NCI-H1930 (cell line): ENCODE data around the gene ZFHX3.

Experiments used
- DNase-seq, 2 experiments: peaks; one replicate each; lab custom pipeline; 2025; lab: John Stamatoyannopoulos, UW

Gene ZFHX3

DNA sequence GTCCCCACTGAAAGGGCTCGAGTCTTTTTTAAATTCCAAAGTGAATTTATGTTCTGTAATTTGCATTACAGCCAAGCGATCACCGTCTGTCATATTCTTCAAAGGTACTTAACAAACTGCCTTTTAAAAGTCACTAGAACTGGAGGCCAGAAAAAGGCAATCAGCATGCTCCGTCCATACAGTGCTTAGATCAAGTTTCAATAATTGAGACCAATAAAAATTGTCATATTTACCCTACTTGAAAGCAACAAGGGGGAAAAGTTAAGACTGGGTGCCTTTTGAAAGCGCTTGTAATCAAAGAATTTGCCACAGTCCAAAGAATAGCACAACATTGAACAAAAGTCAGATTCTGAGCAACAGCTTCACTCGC is 9.0 kb upstream of the ZFHX3 start:
- no peak for DNase-seq

DNA sequence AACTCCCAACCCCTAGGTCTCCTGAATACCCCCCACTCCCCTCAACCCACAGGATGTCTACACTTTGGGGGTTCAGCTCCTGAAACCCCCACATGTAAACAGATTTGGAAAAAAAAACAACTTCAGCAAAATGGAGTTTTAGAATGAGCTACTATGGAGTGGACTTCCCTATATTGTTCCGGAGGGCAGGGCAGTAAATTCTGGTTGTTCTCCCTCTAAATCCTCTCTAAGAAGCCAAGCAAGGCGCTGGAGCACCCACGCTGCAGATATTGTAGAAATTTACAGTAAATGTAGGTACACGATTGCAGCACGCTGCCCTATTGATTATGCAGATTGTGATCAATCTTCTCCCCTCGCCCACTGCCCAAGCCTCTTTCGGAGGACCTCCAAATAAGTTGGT is 8.5 kb upstream of the ZFHX3 start:
- DNase-seq = no peak

DNA sequence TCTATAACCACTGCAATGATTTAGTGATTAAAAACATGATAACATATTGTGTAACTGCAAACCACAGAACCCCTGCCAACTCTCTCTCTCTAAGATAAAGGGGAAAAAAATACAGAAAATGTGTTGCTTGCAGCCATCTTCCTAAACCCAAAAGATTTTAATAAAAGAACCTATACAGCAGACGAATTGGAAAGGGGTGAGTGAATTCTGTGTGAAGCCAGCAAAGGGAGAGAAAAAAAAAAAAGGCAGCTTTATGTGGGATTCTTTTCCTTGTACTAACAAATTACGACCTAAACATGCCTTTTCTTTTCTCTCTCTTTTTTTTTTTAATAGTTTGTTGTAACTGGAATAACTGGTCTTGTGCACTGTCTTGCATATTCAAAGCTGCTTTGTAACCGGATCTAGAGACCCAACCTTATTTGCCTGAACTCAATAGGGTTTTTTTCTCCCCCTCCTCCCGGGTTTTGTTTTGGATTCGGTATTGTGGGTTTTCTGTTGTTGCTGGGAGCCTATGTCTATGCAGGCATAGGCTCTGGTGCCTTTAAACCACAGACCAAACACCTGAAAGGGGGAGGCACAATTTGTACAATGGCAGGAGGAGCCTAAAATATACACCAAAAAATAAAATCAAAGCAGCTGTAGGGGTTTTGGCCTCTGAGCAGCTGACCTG is 7.0 kb upstream of the ZFHX3 start:
- no peak for DNase-seq

DNA sequence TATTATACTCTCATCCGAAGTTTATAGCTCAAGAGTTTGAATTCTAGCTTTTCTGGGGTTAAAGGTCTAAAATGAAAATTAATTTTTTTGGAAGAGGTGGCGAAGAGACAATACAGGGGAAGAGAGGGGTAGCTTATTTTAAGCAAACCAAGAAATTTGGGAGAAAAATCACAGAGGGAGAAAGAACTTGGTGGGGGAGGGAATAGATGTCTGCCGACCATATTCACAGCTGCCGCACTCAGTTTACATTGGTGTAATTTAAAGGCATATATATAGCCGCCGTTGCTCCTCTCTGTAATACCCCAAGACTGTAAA is 6.5 kb upstream of the ZFHX3 start:
- DNase-seq = no peak

DNA sequence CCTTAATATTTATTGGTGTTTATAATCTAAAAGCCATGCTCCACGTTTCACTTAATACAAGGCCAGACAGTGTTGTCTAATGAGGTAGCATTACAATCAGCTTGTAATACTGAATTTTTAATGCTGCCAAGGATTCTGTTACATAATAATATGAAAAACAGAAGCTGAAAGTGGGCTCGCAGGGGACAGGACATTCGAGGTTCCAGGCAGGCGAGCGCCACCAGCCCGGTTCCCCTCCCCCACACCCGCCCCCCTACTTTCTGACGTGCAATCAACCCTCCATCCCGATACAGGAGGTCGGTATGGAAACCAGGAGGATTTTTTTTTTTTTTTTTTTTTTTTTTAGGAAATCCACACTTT is 6.2 kb upstream of the ZFHX3 start:
- no peak for DNase-seq

DNA sequence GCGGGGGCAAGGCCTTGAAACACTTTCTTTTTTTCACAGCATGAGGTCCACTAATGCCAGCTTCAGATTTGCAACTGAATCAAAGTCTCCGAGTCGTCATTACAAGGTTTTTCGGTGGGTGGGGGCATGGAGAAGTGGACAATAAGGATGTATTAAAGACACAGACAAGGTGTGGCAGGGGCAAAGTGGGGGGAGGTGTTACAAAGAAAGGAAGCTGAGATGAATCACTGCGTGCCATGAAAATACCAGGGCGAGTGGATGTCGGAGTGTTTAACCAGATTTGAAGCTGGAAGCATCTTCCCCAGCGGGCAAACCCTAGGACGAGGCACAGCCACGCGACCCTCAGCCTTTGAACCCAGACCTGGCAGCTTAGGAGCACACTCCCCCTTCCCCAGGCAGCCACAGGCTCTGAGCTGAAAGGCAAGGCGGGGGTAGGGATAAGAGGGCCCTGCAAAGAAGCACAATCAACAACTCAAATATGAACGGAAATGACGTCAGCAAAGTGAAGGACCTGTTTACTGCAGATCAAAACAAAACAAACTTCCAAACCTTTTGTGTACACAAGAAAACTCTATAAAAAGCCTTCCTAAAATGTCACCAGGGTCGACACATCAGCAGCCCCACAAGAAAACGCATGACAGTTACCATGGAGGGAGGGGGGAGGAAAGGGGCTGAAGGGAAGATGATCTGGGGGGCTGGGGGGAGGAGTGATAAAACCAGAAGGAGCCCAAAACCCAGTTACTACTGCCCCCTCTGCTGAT is 5.6 kb upstream of the ZFHX3 start:
- DNase-seq = no peak

DNA sequence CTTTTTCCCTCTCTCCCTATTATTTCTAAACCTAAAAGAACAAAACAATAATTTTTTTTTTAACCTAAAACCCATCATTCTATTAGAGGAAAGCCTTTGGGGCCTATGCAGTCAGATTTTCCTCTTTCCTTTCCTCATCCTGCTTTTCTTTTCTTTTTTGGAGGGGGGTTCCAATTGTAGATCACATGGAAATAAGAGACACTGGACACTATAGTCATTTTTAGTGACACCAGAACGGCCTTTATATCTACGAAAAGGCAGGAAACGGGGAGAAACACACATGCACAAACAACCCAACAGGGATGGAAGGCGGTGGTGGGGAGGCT is 5.1 kb upstream of the ZFHX3 start:
- no peak for DNase-seq

DNA sequence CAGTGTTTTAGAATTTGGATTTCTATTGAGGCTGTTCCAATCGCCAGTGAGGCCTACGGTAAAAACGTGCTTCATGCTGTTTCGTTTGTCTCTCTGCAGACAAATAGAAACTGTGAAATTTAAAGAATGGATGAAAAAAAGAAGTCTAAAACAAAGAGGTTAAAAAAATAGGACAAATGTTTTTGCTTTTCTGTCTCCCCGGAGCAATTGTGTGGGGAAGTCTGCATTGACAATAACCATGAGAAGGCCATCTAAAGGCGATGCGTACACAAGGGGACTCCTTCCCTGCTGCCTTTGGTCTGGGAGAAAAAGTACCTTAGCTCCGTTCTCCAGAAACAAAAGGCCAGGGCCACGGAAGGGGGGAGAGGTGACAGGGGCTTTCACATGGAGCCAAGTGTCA is 4.6 kb upstream of the ZFHX3 start:
- no peak for DNase-seq

DNA sequence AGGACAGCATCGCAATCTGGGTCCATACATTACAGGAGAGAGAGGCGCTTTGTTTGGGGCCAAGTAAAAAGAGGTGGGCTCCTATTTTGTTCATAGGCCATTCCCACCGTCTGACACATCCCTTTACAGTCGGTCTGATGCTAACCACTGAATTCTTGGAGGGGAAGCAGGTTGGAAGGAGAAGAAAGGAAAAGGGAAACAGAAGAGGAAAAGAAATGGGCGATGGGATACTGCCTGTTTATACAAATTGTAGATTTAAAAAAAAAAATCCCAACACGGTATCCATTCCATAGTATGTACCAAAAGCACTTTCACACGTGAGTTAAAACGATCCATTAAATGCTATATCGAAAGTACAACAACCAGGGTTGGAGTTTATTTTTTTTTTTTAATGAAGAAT is 4.0 kb upstream of the ZFHX3 start:
- DNase-seq = no peak

DNA sequence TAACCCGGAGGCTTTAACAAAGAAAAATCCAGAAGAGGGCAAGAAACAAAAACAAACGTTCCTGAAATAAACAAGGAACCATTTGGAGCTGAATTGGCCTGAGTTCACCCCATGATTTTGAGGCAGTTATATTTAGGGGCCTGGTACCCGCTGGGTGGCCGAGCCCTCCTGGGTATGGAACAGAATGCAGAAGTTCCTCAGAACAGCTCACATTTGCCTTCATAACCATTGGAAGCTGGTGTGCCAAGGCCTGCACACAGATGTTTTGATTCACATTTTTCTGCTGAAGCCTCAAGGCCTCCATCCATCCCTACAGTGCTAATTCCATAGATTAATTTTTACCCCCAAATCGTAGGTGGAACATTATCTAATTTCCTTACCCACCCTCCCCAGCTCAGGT is 3.3 kb upstream of the ZFHX3 start:
- no peak for DNase-seq

DNA sequence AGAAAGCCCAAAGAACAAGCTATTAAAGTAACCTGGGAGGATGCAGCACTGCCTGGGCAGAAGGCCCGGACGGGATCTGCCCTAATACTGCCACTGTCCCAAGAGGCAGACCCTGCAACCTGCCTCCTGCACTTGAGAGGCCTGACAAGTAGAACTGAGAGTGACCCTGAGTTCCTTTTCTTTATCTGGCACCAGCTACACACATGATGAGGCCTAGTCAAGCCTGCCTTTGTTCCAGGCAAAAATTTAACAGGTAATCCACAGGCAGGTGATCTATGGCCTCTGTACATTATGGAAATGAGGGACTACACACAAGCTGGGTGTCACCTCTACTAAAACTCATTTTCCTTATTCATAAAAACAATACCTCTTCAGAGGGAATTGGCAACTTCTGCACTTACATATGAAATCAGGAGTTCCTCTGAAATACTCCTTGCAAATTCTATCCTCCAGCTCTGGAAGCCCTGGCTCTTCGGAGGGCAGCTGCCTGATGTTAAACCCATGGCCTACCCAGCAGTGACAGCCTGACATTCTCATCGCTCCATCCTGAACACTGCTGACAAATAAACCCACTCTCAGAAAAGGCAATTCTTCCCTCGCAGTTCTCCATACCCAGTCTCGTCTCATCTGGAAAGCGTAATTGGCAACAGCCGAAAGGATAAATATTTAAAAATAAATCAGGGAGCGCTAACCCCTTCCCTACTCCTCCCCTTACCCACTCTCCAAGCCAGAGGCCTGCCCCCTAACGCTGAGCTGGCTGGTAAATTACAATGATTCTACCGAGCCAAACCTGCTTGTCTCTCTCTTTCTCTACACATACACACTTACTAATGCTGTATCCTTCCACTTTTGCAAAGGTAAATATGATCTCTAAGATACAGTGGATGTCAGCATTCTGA is 2.5 kb upstream of the ZFHX3 start:
- no peak for DNase-seq

DNA sequence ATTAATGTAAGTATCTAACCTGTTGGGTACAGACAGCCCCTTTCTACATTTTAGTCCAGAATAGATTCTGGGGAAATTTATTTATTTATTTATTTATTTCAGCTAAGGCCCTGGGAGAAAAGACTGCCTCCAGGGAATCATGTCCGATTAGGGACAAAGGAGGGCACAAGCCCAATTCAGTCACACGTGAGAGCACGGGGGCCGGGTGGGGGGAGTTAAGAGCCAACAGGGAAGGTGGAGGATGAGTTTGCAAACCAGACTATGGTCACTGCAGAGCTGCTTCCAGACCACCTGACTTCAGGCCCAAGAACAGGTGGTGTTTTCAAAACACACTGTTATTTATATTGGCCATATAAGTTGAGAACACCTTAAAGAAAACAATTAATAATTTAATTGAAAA is 1.6 kb upstream of the ZFHX3 start:
- no peak for DNase-seq

DNA sequence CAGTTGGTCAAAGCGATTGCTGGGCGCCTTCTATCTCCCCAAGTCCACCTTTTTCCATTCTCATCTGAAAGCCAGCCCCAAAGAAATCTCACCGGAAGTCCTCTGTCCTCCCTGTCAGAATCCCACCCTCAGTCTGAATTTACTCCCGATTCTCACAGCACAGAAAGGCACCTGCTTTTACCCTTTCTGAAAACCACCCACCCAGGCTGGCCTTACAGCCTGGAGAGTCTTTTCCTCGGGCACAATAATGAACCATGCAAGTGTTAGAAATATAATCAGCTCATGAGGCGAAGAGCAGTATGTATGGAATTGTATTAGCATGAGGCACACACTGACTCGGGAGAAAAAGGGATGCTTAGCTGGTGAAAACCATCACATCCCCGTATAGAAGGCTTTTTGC is 1.2 kb upstream of the ZFHX3 start:
- DNase-seq = no peak

DNA sequence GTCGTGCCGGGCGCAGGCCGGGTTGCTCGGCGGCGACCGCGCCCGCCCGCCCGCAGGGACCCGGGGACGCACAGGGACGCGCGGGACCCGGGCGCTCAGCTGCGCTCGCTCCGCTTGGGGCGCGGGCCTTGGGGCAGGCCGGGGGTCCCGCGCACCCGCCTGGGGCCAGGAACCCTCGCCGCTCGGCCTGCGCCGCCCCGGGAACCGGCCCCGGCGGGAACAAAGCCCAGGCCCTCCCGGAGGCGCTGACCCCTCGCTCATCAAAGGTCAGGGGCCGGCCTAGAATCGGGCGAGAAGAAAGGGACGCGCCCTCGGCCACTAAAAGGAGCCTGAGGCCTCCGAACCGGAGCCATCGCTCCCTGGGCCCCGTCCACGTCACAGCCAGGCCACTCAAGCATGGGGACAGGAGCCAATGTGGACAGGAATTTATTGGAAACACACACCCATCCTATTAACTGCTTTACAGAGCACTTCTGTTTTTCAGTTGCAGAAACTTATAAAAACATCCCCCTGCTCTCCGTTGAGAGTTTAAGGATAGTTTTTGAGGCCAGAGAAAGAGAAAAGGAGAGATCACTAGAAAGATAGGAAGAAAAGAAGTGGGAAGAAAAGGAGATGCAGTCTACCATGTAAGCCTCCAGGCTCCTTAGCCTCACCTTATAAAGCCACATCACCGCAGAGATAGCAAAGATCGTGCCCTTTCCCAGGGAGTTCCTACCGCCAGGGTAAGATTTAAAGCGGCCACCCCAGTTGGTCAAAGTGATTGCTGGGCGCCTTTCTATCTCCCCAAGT is 558 bp upstream of the ZFHX3 start:
- DNase-seq = no peak

DNA sequence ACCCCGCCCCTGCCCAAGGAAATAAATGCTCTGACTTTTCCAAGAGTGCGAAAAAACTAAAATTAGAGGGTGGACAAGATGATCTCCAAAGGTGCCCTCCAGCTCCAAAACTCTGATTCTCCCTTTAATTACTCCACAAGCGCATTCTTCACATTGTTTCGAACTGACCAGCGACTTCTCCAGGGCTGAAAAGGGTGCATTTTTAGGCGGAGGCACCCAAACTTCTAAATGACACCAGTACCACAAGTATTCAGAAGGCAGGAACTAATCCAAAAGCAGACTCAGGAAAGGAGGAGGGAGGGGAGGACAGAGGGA is 750 bp downstream of the ZFHX3 start:
- no peak for DNase-seq

DNA sequence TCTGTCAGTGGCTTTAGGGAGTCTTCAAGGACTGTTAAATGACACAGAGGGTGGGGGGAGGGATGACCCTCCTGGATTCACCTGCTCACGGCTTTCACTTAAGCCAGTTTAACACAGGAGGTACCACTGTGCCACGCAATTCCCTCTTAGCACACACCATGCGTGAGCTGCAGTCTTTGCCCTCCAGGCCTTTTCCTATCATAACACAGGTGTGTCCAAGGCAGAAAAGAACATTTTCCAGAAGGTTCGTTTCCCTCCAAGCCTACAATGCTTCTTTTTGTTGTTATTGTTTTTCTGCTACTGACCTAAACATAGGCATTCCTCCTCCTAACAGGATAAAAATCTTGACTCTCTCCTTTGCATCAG is 1.1 kb downstream of the ZFHX3 start:
- no peak for DNase-seq

DNA sequence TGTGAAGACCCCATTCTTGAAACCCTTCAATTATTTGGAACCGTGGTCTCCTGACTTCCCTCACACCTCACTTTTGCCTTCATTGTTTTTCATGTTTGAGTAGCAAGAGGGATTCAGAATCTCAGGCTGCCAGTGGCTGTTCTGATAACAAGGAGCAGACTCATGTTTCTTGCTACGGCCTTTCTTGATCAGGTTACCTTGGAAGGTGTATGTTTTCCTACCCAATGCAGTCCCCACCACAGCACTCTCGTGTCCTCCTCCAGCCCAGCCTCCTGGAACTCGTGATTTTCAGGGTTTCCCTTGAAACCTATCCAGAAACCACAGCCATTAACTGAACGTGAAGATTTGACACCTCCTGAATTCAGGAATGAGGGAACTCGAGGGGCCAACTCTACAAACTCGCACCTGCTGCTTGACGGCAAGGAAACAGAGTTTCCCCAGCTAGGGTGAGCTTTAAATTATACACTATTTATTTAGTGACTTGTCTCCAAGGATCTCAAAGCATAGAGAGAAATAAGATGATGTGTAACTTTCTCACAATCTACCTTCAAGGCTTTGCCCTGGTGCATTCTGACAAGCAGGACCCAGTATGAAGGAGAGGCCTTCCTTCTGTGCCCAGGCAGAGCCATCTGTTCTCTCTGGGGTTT is 1.6 kb downstream of the ZFHX3 start:
- no peak for DNase-seq

DNA sequence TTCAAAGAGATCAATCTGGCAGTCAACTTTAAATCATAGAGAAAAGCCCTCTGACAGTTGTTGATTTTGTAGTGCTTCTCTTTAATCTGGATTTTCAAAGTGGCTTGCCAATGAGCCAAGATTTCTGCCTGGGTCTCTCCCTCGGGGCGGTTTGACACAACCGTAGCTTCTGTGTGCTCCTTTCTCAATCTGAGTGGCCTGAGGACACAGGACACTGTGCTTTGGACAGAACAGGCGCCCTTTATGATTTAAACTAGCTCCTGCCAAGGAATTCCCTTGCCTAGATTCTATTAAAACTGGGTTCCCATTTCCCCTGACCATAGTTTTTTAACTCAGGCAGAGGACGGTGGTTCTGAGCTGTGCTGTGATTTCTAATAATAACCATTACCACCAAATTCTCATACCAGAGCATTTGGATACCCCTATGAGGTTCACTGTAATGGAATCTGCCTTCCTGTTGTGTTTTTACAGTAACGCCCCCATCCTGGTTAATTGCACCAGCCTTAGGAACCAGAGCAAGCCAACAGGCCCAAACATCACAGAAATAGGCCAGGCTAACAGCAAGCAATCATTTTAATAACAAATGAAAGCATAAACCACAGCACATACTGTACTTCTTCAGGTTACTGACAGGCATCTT is 4.0 kb downstream of the ZFHX3 start:
- no peak for DNase-seq

DNA sequence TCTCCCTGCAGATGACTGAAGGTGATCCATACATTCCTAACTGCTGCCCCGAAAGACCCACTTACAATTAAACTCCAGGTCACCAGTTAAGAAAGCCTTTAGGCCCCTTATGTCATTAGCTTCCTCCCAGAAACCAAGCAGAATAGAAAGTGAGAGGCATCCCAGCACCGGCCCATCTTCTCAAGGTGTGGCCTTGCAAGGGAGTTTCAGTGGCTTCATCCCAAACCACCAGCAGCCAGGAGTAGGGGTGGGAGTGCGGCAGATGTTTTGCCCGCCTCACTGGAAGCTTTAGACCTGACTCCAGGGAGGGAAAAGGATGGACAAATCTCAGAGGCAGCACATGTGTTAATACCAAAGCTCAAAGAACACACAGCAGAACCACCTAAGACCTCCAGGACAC is 5.1 kb downstream of the ZFHX3 start:
- DNase-seq = no peak

DNA sequence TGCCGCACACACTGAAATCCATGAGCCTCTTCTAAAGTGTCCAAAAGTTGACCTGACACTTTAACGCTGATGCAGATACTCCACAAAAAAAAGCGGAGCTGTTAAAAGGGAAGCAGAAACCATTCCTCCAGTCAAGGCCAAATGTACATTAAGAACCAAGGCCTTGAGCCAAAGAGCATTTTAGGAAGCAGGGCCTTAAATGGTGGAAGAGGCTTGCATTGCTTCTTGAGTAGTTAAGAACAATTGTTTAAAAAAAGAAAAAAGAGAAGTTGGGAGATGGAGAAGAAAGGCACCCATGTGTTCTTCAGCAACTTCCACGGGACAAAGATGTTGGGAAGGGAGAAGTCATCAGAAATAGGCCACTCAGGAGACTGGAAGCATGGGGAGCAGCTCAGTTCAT is 6.3 kb downstream of the ZFHX3 start:
- DNase-seq = no peak

DNA sequence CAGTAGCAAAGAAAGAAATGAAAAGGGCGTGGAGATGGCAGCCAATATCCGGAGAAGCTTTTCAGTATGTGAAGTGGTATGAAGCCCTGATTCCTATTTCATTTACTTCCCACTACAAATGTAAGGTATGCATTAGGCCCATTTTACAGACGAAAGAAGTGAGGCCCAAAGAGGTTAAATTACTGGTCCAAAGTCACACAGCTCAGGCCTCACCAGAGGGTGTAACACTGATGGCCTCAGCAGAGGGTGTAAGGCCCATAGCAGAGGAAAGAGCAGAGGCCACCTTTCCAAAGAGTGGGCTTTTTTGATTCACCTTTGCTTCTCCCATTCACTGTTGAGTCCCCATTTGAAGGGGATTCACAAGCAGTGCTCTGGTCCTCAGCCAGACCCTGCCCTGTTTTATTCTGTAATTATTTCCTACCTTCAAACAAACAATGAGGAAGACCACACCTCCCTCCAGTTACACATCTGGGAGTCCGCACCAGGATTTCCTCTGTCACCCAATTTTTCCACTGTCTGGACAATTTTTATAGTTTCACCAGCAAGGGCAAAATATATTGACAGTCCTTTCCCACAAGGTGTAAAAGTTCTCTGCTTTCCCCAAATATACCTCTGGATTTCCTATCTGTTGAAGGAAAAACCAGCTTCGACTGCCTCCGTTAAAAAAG is 7.1 kb downstream of the ZFHX3 start:
- no peak for DNase-seq
